ENCODE measurements around the gene PRKN.

The PRKN gene

DNA sequence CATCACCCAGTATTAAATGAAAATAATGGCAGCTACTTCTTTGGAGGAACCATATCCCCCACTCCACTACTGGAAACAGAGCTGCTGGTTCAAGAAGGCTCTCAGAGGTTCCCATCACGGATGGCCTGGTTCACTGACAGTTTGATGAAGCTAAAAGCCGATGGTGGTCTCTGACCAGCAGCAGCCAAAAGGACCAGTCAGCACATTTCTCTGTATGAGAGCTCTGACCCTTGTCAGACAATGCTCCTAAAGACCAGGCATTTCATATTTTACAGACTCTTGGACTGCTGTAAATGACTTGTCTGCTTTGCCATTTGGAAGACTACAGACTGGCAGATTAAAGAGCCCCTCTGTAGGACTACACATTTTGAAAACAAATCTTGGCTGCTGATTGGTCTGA, 16.6 kb downstream of the PRKN start:
- Histone ChIP-seq H3K36me3 (ENCODE audit: insufficient read depth, low read length) (no peaks in the 10 kb centered on the region), H3K27me3 (ENCODE audit: control insufficient read depth in 1 of 2, insufficient read depth in 2 of 2, low read length in 2 of 2) (no peaks in the 10 kb centered on the region), H3K9ac (ENCODE audit: low read length) (no peak overlapping the region), H3K27ac (ENCODE audit: low read depth, low read length) (no peak overlapping the region), H3K4me3 (ENCODE audit: low read depth in 1 of 2, low read length in 2 of 2) (no peak overlapping the region), H3K9me3 (ENCODE audit: low read length) (no peaks in the 10 kb centered on the region), H3K4me1 (ENCODE audit: insufficient read depth, low read length) (no peaks in the 10 kb centered on the region)

DNA sequence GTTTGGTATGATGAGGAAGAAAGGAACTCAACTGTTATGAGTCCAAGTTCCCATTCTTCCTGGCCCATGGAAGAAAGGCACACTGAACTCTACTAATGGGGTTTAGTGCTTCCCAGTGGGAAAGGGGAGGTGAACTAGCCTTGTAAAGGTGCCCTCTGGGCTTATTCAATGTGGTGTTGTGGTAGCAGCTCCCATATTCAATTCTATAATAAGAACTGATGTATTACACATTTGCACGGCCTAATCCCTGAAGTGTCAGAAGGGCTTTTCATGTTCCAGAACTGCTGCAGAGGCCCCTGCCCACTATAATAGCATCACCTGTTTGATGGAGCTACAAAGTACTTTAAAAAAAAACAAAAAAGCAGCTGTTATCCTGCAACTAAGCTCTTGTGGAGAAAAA, 17.1 kb downstream of the PRKN start:
- no peaks in the 10 kb centered on the region for H3K4me1 ChIP-seq (ENCODE audit: insufficient read depth, low read length)
- H3K4me3 ChIP-seq (ENCODE audit: low read depth in 1 of 2, low read length in 2 of 2) = no peak overlapping the region
- H3K27me3 ChIP-seq (ENCODE audit: control insufficient read depth in 1 of 2, insufficient read depth in 2 of 2, low read length in 2 of 2) = no peaks in the 10 kb centered on the region
- no peak overlapping the region for H3K9ac ChIP-seq (ENCODE audit: low read length)
- no peaks in the 10 kb centered on the region for H3K9me3 ChIP-seq (ENCODE audit: low read length)
- no peak overlapping the region for H3K27ac ChIP-seq (ENCODE audit: low read depth, low read length)
- no peaks in the 10 kb centered on the region for H3K36me3 ChIP-seq (ENCODE audit: insufficient read depth, low read length)

DNA sequence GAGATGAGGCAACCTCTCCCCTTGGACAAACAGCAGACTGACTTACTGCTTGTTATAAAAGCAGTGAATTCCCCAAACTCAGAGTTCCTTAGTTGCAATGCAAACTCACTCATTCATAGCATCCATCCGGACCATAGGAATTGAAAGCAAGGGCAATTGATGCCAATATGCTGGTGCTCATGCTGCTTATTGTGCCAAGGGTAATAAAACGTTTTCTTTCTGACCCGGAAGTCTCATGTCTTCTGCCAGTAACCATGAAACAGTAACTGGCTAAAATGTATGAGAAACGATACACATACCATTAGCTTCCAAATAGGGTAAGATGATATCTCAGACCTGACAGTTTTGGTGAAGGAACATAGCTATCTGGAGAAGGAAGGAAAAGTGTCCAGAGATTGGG, 18.1 kb downstream of the PRKN start:
- H3K9ac ChIP-seq (ENCODE audit: low read length) = no peak overlapping the region

DNA sequence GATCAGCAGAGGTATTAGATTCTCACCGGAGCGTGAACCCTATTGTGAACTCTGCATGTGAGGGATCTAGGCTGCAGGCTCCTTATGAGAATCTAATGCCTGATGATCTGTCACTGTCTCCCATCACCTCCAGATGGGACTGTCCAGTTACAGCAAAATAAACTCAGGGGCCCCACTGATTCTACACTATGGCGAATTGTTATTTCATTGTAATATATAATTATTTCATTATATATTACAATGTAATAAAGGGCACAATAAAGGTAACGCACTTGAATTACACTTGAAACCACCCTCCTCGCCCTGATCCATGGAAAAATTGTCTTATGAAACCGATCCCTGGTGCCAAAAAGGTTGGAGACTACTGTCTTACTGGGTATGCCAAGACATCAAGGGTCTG, 18.6 kb downstream of the PRKN start:
- Histone ChIP-seq H3K27ac (ENCODE audit: low read depth, low read length) (no peak overlapping the region), H3K27me3 (ENCODE audit: control insufficient read depth in 1 of 2, insufficient read depth in 2 of 2, low read length in 2 of 2) (no peaks in the 10 kb centered on the region), H3K9ac (ENCODE audit: low read length) (no peak overlapping the region), H3K9me3 (ENCODE audit: low read length) (no peaks in the 10 kb centered on the region), H3K4me1 (ENCODE audit: insufficient read depth, low read length) (no peaks in the 10 kb centered on the region), H3K36me3 (ENCODE audit: insufficient read depth, low read length) (no peaks in the 10 kb centered on the region), H3K4me3 (ENCODE audit: low read depth in 1 of 2, low read length in 2 of 2) (no peak overlapping the region)

More for the DNA sequence above, 18.1 kb downstream of the PRKN start:
- H3K27me3 ChIP-seq (ENCODE audit: control insufficient read depth in 1 of 2, insufficient read depth in 2 of 2, low read length in 2 of 2) = no peaks in the 10 kb centered on the region
- no peak overlapping the region for H3K4me3 ChIP-seq (ENCODE audit: low read depth in 1 of 2, low read length in 2 of 2)
- H3K9me3 ChIP-seq (ENCODE audit: low read length) = no peaks in the 10 kb centered on the region
- no peaks in the 10 kb centered on the region for H3K36me3 ChIP-seq (ENCODE audit: insufficient read depth, low read length)
- no peaks in the 10 kb centered on the region for H3K4me1 ChIP-seq (ENCODE audit: insufficient read depth, low read length)
- H3K27ac ChIP-seq (ENCODE audit: low read depth, low read length) = no peak overlapping the region

DNA sequence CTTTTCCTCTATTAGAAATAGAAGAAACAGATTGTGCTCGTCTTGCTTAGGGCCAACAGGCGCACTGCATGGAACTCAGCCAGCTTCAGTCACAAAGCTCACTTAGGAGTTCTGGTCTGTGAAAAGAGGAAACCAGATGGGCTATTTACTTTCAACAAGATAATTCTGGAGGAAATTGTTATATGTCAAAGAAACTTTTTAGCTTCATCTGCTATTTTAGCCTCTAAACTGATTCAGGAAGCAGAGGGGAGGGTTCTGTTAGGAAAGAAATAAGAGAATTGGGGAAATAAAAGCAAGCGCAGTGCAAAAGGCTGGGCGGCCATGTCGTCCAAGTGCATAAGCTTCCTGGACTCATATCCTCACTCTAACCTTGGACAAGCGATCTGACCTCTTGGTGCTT, 21.3 kb downstream of the PRKN start:
- no peak overlapping the region for H3K9ac ChIP-seq (ENCODE audit: low read length)
- no peak overlapping the region for H3K27ac ChIP-seq (ENCODE audit: low read depth, low read length)
- no peaks in the 10 kb centered on the region for H3K27me3 ChIP-seq (ENCODE audit: control insufficient read depth in 1 of 2, insufficient read depth in 2 of 2, low read length in 2 of 2)
- H3K36me3 ChIP-seq (ENCODE audit: insufficient read depth, low read length) = no peaks in the 10 kb centered on the region
- H3K4me1 ChIP-seq (ENCODE audit: insufficient read depth, low read length) = no peaks in the 10 kb centered on the region
- no peaks in the 10 kb centered on the region for H3K9me3 ChIP-seq (ENCODE audit: low read length)
- H3K4me3 ChIP-seq (ENCODE audit: low read depth in 1 of 2, low read length in 2 of 2) = no peak overlapping the region

DNA sequence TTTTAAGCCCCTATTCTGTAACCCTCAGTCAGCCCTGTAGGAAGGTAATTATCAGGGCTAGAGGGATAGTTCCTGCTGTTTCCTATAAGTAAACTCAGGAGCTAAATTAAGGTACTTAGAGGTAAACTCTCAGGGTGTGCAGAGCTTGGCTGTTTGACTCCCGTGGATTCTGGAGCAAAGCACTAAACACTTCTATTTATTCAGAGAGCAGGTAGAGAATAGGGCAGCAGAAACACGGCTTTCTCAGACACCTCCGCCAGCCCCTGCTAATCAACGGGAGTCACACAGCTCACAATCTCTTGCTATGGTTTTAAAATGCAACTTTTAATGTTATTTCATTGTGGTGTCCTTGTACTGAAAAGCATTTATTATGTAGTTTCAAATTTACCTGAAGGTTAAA, 21.8 kb downstream of the PRKN start:
- Histone ChIP-seq H3K9ac (ENCODE audit: low read length) (no peak overlapping the region), H3K4me3 (ENCODE audit: low read depth in 1 of 2, low read length in 2 of 2) (no peak overlapping the region), H3K27ac (ENCODE audit: low read depth, low read length) (no peak overlapping the region), H3K4me1 (ENCODE audit: insufficient read depth, low read length) (no peaks in the 10 kb centered on the region), H3K27me3 (ENCODE audit: control insufficient read depth in 1 of 2, insufficient read depth in 2 of 2, low read length in 2 of 2) (no peaks in the 10 kb centered on the region), H3K36me3 (ENCODE audit: insufficient read depth, low read length) (no peaks in the 10 kb centered on the region), H3K9me3 (ENCODE audit: low read length) (no peaks in the 10 kb centered on the region)

DNA sequence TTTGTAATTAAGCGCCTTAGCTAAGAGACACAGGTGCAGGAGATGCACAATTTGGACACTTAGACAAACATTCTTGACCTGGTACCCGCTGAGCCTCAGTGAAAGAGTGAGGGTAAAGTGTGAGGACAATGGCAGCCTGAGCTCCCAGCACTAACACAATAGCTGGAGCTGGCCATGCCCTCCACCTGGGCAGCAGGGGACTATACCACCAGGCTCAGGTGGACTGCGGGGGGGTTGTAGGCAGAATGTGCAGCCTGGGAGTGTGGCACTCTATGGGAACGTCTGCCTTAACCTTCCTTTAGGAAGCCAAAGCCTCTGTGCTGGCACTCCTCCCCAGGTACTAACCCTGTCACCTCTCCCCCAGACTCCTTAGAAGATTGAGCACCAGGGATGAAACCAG, 23.6 kb downstream of the PRKN start:
- no peaks in the 10 kb centered on the region for H3K9me3 ChIP-seq (ENCODE audit: low read length)
- H3K4me3 ChIP-seq (ENCODE audit: low read depth in 1 of 2, low read length in 2 of 2) = no peak overlapping the region
- no peaks in the 10 kb centered on the region for H3K4me1 ChIP-seq (ENCODE audit: insufficient read depth, low read length)

DNA sequence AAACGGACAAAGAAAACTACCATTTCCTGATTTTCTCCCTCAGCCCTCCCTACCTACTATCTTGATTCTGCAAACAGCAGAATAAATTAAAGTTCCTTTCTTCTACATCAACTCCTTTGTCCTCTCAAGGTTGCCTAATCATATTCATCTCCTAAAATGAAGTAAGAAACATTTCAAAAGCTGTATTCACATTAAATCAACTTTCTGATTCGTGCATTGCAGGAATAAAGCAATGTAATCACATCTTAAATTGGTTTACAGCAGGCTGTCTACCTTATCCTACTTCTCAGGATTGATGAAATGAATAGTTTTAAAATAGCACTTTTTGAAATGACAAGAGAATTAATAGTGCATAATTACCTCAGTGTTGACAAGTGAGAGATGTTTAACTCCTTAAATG, 25.1 kb downstream of the PRKN start:
- H3K27me3 ChIP-seq (ENCODE audit: control insufficient read depth in 1 of 2, insufficient read depth in 2 of 2, low read length in 2 of 2) = no peaks in the 10 kb centered on the region
- H3K27ac ChIP-seq (ENCODE audit: low read depth, low read length) = no peak overlapping the region
- no peak overlapping the region for H3K4me3 ChIP-seq (ENCODE audit: low read depth in 1 of 2, low read length in 2 of 2)
- H3K9ac ChIP-seq (ENCODE audit: low read length) = no peak overlapping the region
- no peaks in the 10 kb centered on the region for H3K36me3 ChIP-seq (ENCODE audit: insufficient read depth, low read length)
- H3K9me3 ChIP-seq (ENCODE audit: low read length) = no peaks in the 10 kb centered on the region
- no peaks in the 10 kb centered on the region for H3K4me1 ChIP-seq (ENCODE audit: insufficient read depth, low read length)

More for the DNA sequence above, 23.6 kb downstream of the PRKN start:
- Histone ChIP-seq H3K27me3 (ENCODE audit: control insufficient read depth in 1 of 2, insufficient read depth in 2 of 2, low read length in 2 of 2) (no peaks in the 10 kb centered on the region), H3K36me3 (ENCODE audit: insufficient read depth, low read length) (no peaks in the 10 kb centered on the region), H3K9ac (ENCODE audit: low read length) (no peak overlapping the region), H3K27ac (ENCODE audit: low read depth, low read length) (no peak overlapping the region)

DNA sequence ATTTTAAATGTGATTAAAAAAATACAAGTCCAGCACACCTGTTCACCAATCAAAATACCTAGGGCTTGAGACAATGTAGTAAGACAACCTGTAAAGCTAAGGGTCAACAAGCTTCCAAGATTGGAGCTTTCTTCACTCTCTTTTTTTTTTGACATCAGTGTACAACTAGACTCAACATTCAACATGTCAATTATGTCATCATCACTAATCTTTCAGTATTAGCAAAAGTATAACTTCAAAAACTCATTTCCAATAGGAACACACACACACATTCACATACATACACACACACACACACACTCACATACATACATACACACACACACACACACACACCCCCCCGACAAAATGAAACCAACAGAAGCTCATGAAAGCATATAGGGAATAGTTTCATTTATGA, 26.0 kb downstream of the PRKN start:
- no peak overlapping the region for H3K4me3 ChIP-seq (ENCODE audit: low read depth in 1 of 2, low read length in 2 of 2)
- H3K4me1 ChIP-seq (ENCODE audit: insufficient read depth, low read length) = no peaks in the 10 kb centered on the region

DNA sequence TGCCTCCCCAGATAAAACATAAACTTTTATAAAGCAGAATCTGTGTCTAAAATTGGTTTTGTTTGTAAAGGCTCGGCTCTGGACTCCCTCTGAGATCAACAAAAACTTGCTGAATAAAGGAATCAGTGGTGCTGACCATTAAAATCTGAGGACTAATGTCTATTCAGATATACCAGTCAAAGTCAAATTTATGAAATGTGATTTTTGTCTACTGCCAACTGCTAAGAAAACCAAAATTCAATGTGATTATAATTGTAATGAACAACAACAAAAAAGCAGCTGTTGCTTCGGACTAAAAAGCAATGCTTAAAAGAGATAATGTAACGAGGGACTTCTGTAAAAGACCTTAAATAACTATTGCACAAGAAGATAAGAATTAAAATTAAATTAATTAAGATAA, 26.6 kb downstream of the PRKN start:
- Histone ChIP-seq H3K27me3 (ENCODE audit: control insufficient read depth in 1 of 2, insufficient read depth in 2 of 2, low read length in 2 of 2) (no peaks in the 10 kb centered on the region), H3K4me3 (ENCODE audit: low read depth in 1 of 2, low read length in 2 of 2) (no peak overlapping the region), H3K9me3 (ENCODE audit: low read length) (no peaks in the 10 kb centered on the region), H3K9ac (ENCODE audit: low read length) (no peak overlapping the region), H3K36me3 (ENCODE audit: insufficient read depth, low read length) (no peaks in the 10 kb centered on the region), H3K27ac (ENCODE audit: low read depth, low read length) (no peak overlapping the region), H3K4me1 (ENCODE audit: insufficient read depth, low read length) (no peaks in the 10 kb centered on the region)

More for the DNA sequence above, 26.0 kb downstream of the PRKN start:
- H3K27ac ChIP-seq (ENCODE audit: low read depth, low read length) = no peak overlapping the region
- H3K9ac ChIP-seq (ENCODE audit: low read length) = no peak overlapping the region
- H3K36me3 ChIP-seq (ENCODE audit: insufficient read depth, low read length) = no peaks in the 10 kb centered on the region
- H3K9me3 ChIP-seq (ENCODE audit: low read length) = no peaks in the 10 kb centered on the region
- no peaks in the 10 kb centered on the region for H3K27me3 ChIP-seq (ENCODE audit: control insufficient read depth in 1 of 2, insufficient read depth in 2 of 2, low read length in 2 of 2)

DNA sequence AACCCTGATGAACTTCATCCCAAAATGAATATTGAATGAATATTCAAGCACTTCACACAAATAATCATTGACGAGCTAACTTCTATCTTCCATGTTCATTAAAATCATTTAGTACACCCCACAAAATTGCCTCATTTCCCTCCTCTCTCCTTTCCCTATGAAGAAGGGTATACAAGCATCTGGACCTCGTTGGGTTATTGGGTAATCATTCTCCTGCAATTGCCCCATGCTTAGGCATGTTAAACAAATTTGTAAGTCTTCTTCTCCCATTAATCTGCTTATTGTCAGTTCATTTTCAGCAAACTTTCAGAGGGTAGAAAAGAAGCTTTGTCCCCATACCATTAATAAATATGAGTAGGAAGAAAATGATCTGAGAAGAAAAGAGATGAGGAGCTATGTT, 27.6 kb downstream of the PRKN start:
- Histone ChIP-seq H3K4me3 (ENCODE audit: low read depth in 1 of 2, low read length in 2 of 2) (no peak overlapping the region), H3K9me3 (ENCODE audit: low read length) (no peaks in the 10 kb centered on the region), H3K4me1 (ENCODE audit: insufficient read depth, low read length) (no peaks in the 10 kb centered on the region), H3K27ac (ENCODE audit: low read depth, low read length) (no peak overlapping the region), H3K36me3 (ENCODE audit: insufficient read depth, low read length) (no peaks in the 10 kb centered on the region), H3K9ac (ENCODE audit: low read length) (no peak overlapping the region), H3K27me3 (ENCODE audit: control insufficient read depth in 1 of 2, insufficient read depth in 2 of 2, low read length in 2 of 2) (no peaks in the 10 kb centered on the region)

DNA sequence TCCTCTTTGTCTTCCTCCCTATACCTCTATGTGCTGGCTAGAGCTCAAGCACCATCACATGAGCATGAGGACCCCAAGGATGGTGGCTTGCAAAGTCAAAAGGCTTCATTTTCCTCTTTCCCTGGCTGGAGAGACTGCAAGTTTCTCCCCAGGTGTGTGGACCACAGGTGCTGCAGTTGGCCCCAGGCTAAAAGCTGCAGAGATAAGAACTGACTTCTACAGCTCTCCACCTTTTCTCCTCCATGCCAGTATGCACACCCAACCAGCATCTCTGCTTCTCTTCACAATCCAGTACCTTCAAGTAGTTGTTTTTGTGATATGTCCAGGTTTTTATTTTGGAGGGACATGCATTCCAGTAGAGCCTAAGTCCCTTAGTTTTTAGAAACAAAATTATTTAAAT, 29.1 kb downstream of the PRKN start:
- Histone ChIP-seq H3K27me3 (ENCODE audit: control insufficient read depth in 1 of 2, insufficient read depth in 2 of 2, low read length in 2 of 2) (no peaks in the 10 kb centered on the region), H3K9me3 (ENCODE audit: low read length) (no peaks in the 10 kb centered on the region), H3K36me3 (ENCODE audit: insufficient read depth, low read length) (no peaks in the 10 kb centered on the region), H3K4me1 (ENCODE audit: insufficient read depth, low read length) (no peaks in the 10 kb centered on the region), H3K4me3 (ENCODE audit: low read depth in 1 of 2, low read length in 2 of 2) (no peak overlapping the region), H3K9ac (ENCODE audit: low read length) (no peak overlapping the region), H3K27ac (ENCODE audit: low read depth, low read length) (no peak overlapping the region)
